SK-MEL-5 (cell line): ENCODE measurements around the gene TAF7L. TPM values are rescaled to one million over a fixed set of nuclear protein-coding genes. Genes with fewer than 3 reads are reported as not detected.
"Not testable (repeated sequence)": the region's sequence is repeated elsewhere in the genome, so short reads cannot be mapped to it uniquely, and the experiment has no call there.

Experiments
- DNase-seq: peaks from one replicate; pipeline ENCODE4 v3.0.0-alpha.2; 2016; ENCODE audit warnings: low read depth, low spot score
- in situ Hi-C: cut with HindIII; loops from 2 replicates; pipeline ENCODE4 v1.10.0; 2016; ENCODE audit warnings: low sequenced_read_pairs, high pct_unique_total_duplicates, low pct_unique_long_range_greater_than_20kb
- polyA plus RNA-seq, 2 experiments: library from polyadenylated mRNA; depleted of rRNA; stranded (reverse); fragments of >200 nt; gene quantifications; 2 replicates each; pipeline ENCODE4 v1.2.3, GENCODE V29; 2015
- total RNA-seq: library from RNA; depleted of rRNA; stranded (reverse); fragments of >200 nt; shearing (Covaris generic); gene quantifications from 2 replicates; pipeline ENCODE4 v1.2.3, GENCODE V29; 2014; rRNA removed

The TAF7L gene, protein sequence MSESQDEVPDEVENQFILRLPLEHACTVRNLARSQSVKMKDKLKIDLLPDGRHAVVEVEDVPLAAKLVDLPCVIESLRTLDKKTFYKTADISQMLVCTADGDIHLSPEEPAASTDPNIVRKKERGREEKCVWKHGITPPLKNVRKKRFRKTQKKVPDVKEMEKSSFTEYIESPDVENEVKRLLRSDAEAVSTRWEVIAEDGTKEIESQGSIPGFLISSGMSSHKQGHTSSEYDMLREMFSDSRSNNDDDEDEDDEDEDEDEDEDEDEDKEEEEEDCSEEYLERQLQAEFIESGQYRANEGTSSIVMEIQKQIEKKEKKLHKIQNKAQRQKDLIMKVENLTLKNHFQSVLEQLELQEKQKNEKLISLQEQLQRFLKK
- total RNA-seq, result 1.1 and 3.0 TPM in 2 replicates
- 0.75 and 1.3 TPM in 2 replicates for polyA plus RNA-seq (2015; cell fraction: cytosol; rRNA removed)
- polyA plus RNA-seq (2015; cell fraction: nucleus; rRNA removed), result 3.3 and 4.0 TPM in 2 replicates

DNA sequence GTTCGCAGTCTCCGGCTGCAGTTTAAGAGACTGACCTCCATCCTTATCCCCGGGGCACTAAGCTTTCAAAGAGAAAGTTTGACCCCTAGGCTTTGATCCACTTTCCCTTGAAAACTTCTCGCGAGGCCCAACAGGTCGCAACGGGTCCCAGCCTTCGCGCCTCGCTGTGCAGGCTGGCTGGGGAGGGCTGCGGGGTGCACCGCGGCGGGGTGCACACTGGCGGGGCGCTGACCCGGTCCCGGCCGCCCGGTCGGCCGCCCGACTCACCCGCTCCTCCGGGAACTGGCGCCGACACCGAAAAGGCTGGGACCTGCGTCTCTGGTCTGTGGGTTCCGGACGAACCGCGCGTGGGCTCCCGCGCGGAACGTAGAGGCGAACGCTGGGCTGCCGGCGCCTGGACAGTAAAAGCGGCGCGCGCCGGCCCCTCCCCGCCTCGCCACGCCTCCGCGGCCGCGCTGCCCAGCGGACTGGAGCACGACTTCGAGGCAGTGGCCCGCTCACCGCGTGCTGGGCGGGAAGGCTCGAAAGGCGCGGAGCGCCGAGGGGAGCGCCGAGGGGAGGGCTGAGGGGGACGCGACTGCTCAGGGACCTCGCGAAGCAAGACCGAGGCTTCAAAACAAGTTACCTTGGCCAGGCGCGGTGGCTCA, at the start of gene TAF7L:
Gene TAF7L (minus strand): TSS at position 378 of the 647 bp plus-strand sequence. CDS start 3,791 bp downstream, outside the sequence.
- no peak for DNase-seq
- in situ Hi-C loops, result no loop called here

DNA sequence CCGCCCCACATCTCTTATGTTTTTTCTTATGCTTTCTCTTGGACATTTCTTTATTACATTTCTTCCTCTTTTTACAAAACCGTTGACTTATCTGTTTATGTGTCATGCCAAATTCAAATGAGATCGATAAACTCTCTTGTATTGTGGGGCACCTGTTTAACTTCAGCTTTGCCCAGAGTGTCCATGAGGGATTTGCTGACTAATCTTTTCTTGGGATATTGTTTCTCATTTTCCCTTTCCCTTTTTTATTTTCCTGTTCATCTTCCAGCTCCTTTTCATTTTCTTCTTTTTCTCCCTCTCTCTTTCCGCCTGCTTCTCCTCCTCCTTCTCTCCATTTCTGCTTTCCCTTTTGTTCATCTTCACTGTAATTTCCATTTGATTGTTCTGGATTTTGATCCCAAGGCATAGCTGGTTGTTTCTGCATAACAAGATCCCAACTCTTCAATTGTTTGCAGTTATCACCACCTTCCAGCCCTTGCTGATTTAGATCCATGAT, 46.7 kb upstream of the TAF7L start:
- no peak for DNase-seq
- in situ Hi-C loops, result no loop called here

DNA sequence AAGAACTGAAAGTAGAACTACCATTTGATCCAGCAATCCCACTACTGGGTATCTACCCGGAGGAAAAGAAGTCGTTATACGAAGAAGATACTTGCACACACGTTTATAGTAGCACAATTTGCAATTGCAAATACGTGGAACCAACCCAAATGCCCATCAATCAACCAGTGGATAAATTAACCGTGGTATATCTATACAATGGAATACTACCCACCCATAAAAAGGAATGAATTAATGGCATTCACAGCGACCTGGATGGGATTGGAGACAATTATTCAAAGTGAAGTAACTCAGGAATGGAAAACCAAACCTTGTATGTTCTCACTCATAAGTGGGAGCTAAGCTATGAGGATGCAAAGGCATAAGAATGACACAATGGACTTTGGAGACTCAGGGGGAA, 43.2 kb upstream of the TAF7L start:
- in situ Hi-C loops, DNase-seq: not testable (repeated sequence)

- in situ Hi-C loops, DNase-seq: not testable (repeated sequence)
These were observed 35.5 kb upstream of the TAF7L start for GRCh38 chrX:101326600-101326999.

DNA sequence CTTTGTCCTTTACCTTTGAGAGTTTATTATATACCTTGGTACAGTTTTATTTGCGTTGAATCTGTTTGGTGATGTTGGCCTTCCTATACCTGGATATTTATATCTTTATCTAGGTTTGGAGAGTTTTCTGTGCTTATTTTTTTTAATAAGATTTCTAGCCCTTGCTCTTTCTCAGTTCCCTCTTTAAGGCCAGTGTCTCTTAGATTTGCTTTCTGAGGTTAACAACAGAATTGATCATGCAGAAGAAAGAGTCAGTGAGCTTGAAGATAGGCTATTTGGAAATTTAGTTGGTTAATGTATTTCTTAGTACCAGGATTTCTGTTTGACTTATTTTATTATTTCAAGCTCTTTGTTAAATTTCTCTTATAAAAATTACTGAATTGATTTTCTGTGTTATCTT, 12.7 kb upstream of the TAF7L start:
- DNase-seq, result no peak
- in situ Hi-C loops, result no loop called here

- in situ Hi-C loops, DNase-seq: not testable (repeated sequence)
These were observed 4.5 kb upstream of the TAF7L start for GRCh38 chrX:101295603-101296002.

GRCh38 chrX:101287402-101287801, 3.7 kb downstream of the TAF7L start:
- in situ Hi-C loops, result no loop called here
- peak; percentile 69 for DNase-seq

- in situ Hi-C loops, result no loop called here
These were observed 14.9 kb downstream of the TAF7L start for GRCh38 chrX:101276238-101276637.

DNA sequence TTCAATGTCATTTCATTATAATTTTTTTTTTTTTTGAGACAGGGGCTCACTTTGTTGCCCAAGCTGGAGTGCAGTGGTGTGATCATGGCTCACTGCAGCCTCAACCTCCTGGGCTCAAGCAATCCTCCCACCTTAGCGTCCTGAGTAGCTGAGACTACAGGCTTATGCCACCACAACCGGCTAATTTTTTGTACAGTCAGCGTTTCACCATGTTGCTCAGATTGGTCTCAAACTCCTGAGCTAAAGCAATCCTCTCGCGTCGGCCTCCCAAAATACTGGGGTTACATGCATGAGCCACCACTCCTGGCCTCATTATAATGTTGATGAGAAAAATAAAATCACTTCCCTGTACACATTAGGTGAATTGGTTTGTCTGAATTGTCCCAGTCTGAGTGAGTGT, 16.9 kb downstream of the TAF7L start:
- in situ Hi-C loops, result no loop called here
- no peak for DNase-seq

More at GRCh38 chrX:101276238-101276637, 14.9 kb downstream of the TAF7L start:
- DNase-seq, result no peak

DNA sequence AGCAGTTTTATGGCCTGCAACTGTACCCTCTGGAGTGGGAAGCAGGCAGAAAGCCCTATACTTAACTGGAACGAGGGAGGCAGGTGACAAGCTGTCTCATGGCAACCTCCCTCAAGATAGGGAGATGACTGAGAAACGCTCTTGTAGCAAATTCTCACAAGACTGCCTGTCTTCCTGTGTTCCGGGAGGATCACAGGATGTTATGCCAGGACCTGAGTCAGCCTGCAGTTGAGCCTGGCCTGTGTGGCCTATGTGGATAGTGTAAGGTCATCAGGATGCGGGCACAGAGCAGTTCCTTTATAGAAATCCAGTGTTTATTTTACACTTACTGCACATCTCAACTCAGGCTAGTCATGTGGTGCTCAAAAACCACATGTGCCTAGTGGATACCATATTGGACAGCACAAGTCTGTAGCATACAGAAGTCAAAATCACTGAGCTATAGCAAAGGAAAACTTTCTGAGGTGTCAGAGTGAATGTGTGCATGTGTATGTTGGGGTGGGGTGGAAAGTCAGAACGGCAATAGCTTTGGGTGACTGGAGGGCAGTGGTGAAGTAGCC, 25.2 kb downstream of the TAF7L start:
- in situ Hi-C loops, result no loop called here
- DNase-seq, result peak; percentile 80

DNA sequence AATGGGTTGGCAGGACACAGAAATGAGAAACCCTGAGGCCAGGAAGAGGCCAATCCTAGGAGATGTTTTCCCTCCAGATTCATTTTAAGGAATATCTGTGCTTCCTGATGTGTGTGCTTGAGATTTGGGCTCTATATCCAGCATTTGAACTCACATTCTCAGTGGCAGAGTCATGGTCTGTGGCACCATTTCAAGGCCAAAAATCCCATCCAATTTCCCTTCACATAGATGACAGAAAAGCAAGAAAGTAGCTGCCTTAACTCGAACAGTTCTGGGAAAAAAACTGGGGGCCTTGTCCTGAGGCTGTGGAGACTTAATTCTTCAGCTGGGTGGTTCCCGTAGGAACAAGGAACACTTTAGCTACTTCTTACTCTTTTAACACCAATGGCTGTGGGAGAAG, 27.4 kb downstream of the TAF7L start:
- DNase-seq, result no peak
- in situ Hi-C loops, result no loop called here

DNA sequence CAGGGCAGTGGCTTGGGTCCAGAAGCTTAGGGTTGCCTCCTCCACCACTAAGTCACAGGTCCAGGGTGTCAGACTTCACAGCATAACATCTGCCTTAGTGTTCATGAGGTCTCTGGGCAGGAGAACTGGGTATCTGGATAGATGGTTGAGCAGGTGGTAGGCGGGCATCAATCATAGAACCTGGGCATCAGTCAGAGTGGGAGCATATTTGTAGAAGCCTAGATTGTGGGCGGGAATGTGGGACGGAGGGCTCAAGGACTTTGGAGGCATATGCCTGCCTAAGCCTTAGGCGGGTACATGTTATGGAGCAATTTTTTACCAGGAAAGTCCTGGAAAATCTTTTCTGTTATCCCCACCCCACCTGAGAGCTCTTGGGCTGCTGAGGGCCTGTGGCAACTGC, 28.5 kb downstream of the TAF7L start:
- DNase-seq, result no peak
- in situ Hi-C loops, result no loop called here

GRCh38 chrX:101260435-101260834, 30.7 kb downstream of the TAF7L start:
- DNase-seq, result peak; percentile 68
- in situ Hi-C loops, result no loop called here

DNA sequence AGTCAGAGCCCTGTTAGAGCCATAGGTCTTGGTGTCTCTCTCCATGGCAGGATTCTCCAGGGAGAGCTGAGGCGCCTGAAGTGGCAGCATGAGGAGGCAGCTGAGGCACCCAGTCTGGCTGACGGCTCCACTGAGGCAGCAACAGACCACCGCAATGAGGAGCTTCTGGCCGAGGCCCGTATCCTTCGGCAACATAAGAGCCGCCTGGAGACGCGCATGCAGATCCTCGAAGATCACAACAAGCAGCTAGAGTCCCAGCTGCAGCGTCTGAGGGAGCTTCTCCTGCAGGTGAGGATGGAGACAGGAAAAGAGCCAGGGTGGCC, 32.9 kb downstream of the TAF7L start:
- in situ Hi-C loops, result no loop called here
- DNase-seq, result no peak

- DNase-seq, result no peak
- in situ Hi-C loops, result no loop called here
These were observed 33.5 kb downstream of the TAF7L start for GRCh38 chrX:101257448-101258258.

DNA sequence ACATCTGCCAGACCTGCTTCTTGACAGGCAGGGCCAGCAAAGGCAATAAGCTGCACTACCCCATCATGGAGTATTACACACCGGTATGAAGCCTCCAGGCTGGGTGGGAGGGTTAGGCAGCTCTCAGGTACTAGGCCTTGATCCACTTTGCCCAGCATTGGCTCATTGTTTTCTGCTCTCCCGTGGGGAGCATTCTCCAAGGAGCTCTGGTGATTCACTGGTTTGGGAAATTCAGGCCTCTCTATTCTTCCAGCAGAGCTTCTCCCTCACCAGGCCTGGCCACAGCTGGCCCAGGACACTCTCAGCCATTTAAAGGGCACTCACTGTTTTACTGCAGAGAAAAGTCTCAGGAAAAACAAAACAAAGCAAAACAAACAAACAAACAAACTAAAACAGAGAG, 38.5 kb downstream of the TAF7L start:
- DNase-seq, result no peak
- in situ Hi-C loops, result no loop called here

DNA sequence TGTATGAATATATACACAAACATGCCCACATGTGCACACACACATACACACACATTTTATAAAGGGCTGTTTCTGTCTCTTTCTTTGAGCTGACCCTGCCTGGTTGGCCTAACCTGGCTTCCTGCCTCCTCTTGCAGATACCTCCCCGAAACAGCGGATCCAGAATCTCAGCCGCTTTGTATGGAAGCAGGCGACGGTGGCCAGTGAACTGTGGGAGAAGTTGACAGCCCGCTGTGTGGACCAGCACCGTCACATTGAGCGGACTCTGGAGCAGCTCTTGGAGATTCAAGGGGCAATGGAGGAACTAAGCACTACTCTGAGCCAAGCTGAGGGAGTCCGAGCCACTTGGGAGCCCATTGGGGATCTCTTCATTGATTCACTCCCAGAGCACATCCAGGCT, 49.6 kb downstream of the TAF7L start:
- in situ Hi-C loops, result no loop called here
- no peak for DNase-seq

GRCh38 chrX:101237041-101237440, 54.1 kb downstream of the TAF7L start:
- DNase-seq, result no peak
- in situ Hi-C loops, result no loop called here
